ENCODE measurements around the gene ERAL1.

DNA sequence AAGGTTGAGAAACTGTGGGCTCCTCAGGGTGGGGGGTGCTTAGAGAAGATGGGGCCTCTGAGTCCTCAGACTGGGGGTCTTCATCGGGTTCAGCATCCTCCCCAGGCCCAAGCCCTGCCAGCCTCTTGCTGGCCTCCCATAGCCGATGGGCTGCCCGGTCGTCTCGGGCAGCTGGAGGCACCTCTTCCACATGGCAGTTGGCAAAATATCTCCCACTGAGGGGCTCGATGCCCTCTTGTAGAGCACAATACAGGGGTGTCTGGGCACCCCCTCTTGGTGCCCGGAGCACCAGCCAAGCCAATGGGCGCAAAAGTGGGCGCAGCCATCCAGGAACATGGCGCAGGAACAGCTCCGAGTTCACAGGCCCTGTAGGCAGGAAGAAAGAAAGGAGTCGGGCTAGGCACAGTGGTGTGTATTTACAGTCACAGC is 43.7 kb downstream of the ERAL1 start:
- TF ChIP-seq POLR2A (IDR thresholded peaks at IDR 0.05): no peak
- TF ChIP-seq, protein P1, sequence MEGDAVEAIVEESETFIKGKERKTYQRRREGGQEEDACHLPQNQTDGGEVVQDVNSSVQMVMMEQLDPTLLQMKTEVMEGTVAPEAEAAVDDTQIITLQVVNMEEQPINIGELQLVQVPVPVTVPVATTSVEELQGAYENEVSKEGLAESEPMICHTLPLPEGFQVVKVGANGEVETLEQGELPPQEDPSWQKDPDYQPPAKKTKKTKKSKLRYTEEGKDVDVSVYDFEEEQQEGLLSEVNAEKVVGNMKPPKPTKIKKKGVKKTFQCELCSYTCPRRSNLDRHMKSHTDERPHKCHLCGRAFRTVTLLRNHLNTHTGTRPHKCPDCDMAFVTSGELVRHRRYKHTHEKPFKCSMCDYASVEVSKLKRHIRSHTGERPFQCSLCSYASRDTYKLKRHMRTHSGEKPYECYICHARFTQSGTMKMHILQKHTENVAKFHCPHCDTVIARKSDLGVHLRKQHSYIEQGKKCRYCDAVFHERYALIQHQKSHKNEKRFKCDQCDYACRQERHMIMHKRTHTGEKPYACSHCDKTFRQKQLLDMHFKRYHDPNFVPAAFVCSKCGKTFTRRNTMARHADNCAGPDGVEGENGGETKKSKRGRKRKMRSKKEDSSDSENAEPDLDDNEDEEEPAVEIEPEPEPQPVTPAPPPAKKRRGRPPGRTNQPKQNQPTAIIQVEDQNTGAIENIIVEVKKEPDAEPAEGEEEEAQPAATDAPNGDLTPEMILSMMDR (IDR thresholded peaks at IDR 0.05): no peak

All from heart left ventricle (tissue), 13 donors.